ENCODE measurements around the gene MLF2.
"Not testable (repeated sequence)": the region's sequence is repeated elsewhere in the genome, so short reads cannot be mapped to it uniquely, and the experiment has no call there.

The MLF2 gene

GRCh38 chr12:6765634-6766581 lies 13.0 kb upstream of the MLF2 start, which contains the start of gene PTMS:
Gene PTMS, plus strand, starts transcription at chr12:6766363. Its CDS starts 343 bp downstream, at chr12:6766706.
- no peak for DNase-seq (ENCODE audit: low read depth in 2 of 2)

DNA sequence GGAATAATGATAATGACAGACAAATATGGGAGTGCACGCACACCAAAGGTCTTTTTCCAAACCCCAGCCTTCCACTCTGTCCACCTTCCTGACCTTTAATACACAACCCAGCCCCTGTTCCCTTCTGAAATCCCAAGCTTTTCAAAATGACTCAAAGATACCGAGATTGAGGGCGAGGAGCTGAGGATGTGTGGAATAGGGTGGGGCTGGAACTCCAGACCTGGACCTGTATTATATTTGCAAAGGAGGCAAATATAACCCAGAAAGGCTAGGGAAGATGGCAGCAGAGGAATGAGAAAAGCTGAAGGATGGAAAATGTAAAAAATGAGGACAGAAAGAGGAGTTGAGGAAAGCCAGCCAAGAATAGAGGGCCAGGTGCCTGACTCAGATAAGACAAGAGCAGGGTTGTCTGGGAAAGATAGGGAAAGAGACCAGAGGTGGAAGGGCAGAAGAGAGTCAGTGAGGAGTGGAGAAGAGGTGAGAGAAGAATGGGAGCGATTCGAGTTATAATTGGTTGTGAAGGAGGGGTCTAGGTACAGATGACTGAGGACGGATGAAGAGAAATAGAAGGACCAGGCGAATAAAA lies 12.2 kb upstream of the MLF2 start:
- DNase-seq (ENCODE audit: low read depth in 2 of 2), result no peak

GRCh38 chr12:6764011-6764828 lies 11.3 kb upstream of the MLF2 start:
- peak in 1 of 2 donors; percentile 53 for DNase-seq (ENCODE audit: low read depth in 2 of 2)

DNA sequence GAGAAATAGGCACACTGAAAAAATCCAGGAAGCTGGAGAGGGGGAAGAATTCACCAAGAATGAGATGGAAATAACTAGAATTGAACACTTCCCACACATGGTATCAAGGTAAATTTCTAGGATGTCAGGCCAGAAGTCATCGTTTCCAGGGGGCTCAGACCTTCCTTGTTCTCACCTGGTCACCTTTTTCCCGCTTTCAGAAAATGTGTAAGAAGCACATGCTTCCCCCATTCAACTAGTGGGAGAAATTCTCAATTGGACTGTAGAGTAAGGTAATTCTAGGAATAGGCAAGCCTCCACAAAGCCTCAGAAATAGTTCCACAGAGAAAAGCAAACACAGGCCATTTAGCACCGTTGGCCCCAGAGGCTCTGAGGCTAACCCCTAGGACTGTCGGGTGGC lies 10.4 kb upstream of the MLF2 start:
- no peak for DNase-seq (ENCODE audit: low read depth in 2 of 2)

- no peak for DNase-seq (ENCODE audit: low read depth in 2 of 2)
Measured at GRCh38 chr12:6759741-6760140, 6.8 kb upstream of the MLF2 start.

DNA sequence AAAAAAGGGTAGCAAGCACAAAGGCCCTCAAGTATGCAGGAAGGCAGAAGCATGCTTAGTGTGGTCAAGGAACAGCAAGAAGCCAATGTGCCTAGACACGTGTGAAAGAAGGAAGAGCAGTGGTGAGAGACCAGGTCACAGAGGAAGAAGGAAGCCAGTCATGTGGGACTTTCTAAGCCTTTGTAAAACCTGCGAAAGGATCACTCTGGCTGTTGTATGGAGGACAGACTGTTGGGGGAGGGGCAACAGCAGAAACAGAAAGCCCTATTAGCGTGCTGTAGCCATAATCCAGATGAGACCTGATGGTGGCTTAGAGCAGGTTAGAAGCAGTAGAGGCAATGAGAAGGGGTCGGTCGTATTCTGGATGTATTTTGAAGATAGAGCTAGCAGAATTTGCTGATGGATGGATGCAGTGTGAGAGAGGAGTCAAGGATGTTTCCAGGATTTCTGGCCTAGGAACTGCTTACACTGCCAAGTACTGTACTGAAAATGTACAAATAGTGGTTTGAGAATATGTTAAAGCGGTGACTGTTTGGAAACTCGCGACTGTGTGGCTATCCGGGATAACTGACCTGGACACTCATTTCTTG lies 5.7 kb upstream of the MLF2 start:
- DNase-seq (ENCODE audit: low read depth in 2 of 2), result no peak

DNA sequence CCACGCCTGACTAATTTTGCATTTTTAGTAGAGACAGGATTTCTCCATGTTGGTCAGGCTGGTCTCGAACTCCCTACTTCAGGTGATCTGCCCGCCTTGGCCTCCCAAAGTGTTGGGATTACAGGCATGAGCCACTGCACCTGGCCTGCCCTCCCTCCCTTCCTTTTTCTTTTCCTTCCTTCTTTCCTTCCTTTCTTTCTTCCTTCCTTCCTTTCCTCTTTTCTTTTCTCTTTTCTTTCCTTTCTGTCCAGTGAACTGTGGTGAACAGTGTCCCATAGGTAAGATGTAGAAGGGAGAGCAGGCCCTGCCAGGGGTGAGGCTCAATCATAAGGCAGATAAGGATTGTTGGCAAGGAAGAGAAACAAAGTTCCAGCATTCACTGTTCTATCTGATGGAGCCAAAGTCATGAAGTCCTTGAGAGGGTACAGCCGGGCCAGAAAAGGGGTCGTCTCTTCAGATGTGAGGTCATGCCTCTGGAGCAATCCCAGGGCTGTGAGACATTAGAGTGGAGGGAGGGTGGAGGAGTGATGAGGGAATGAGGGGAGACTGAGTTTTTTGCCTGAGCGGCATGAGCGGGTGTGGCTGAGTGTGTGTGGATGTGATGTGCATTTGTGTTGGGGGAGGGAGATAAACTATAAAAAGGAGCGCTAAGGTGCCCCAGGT lies 4.2 kb upstream of the MLF2 start:
- no peak for DNase-seq (ENCODE audit: low read depth in 2 of 2)

DNA sequence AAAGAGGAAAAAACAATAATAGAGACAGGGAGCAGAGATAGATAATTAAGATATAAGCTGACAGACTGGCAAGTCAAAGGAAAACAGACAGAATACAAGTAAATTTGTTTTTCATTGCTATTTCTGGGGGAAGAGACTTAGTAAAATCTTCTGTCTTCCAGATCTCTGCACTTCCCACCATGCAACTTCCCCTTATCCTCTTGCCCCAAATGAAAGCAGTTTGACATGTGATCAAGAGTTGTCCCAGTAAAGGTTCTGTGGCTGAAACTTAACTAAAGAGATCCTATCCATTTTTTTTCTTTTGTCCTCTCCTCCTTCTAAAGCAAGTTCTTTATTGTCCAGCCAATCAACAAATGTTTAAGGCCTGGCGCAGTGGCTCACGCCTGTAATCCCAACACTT lies 1.5 kb upstream of the MLF2 start:
- DNase-seq (ENCODE audit: low read depth in 2 of 2), result no peak

DNA sequence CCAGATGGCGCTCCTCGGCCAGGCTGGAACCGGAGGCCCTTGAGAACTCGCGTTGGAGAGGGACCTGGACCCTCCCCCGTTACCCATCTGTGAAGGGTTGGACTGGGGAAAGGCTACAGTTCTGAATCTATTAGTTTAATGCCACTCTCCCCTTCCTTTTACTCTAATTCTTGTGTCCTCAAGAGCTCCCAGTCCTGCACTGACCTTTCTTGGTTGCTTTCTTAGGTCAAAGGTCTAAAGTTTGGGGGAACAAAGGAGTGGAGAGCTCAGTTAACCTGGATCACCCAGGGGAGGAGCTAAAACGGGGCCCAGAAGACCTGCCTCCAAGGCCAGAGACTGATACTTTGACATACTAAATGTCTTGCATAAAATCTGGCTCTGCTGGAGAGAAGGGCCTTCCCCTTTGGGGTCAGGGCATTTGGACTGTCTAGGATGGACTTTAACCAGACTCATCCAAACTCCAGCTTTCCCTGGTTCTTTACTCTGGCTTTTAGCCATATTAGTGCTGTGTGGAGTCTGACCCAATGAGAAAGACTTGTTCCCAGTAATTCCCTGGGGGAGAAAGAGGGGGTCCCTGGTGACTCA lies 923 bp upstream of the MLF2 start:
- DNase-seq (ENCODE audit: low read depth in 2 of 2), result no peak

DNA sequence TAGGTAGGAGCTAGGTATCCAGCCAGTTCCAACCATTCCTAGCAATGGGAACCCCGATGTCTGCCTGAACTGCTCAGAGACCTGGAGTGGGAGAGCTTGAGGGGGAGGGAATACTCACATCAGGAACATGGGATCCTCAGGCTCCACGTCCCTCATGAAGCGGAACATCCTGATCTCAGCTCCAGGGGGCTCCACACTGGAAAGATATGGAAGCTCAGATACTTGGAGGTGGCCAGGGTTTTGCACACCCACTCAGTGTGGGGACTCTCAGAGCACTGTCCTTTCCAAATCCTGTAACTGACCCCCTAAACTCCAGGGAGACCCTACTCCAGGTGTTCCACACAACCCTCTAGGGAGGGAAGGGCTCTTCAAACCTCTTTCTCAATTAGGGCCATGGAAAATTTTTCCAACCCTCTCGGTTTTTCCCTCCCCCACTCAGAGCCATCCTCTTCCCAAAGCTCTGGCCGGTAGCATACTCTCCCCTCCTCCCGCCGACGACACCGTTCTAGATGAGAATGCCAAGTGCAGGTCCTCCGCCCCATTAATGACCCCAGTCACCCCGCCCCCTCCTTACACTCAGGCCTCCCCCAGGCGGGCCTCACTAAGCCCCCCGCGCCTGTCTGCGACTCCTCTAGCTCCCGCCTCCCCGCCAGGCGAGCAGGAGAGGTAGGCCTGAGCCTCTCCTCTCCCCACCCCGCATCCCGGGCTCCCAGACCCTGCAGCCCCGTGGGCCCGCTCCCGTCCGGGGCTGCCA lies 597 bp downstream of the MLF2 start:
- DNase-seq (ENCODE audit: low read depth in 2 of 2), result no peak

DNA sequence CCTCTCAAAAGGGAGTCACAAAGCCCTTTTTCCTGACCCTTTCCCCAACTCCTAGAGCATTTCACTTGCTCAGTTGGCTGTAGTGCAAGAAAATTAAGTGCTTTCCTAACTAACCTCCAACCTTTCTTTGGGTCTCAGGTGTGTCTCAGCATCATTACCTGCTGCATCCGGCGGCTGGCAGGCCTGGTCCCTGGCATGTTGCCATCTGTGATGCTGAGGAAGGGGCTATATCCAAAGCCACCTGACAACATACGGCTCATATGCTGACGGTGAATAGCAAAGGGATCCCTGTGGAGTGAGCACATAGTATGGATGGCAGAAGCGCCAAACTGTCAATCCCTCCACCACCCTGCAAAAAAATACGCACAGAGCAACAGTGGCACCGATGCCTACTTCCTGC lies 1.2 kb downstream of the MLF2 start:
- DNase-seq (ENCODE audit: low read depth in 2 of 2), result no peak

- DNase-seq (ENCODE audit: low read depth in 2 of 2), result no peak
Measured at GRCh38 chr12:6750506-6750905, 2.4 kb downstream of the MLF2 start.

GRCh38 chr12:6748761-6749160 lies 4.2 kb downstream of the MLF2 start:
- DNase-seq (ENCODE audit: low read depth in 2 of 2), result no peak

DNA sequence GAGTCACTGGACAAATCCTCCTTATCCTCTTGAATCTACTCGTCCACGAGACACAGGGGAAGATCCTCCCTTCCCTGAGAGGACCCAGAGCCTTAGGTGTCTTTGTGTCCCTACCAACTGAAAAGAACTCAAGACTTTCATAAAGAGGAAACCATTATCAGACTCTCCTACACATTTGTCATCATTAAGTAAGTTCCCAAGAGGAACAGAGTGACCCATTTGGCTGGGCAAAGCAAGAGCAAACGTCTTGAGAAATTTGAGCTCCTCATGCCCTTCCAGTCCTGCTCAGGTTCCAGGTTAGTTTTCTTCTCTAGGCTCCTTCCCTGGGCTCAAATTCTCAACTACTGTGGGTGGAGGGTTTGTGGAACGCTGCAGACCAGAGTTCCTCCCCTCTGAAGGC lies 5.7 kb downstream of the MLF2 start:
- DNase-seq (ENCODE audit: low read depth in 2 of 2), result no peak

DNA sequence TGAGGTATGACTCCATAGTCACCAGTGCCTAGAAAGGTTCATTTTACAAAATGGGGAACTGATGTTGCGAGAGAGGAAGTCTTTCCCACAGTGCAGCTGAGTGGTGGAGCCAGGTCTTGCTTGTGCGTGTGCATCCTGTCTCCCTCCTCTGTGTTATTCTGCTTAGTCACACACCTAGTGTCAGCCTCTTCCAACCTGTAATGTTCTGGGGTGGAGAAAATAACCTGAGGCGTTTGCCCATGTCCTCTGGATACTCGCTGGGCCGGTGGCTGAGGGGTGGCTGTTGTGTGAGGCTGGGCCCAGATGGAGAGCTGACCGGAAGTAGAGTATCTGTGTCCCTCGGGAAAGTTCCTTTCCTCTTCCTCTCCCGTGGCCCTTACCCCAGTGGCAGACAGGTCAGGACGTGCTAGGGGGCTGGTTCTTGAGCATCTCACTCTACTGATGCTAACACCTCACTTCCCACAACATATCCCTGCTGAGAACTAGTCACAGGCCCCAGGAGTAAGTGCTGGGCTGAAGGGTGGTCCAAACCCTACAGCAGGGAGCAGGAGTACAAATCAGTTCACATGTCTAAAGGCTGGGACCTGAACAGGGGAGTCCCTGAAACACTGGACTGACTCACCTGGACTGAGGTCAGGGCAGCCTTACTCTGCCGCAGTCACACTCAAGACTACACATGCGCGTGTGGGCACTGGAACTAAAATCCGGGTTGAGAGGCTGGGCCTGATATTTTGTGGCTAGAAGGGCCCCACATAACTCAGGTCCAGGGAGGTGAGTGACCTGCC lies 7.0 kb downstream of the MLF2 start:
- no peak for DNase-seq (ENCODE audit: low read depth in 2 of 2)

- not testable (repeated sequence) for DNase-seq (ENCODE audit: low read depth in 2 of 2)
Measured at GRCh38 chr12:6743300-6743699, 9.6 kb downstream of the MLF2 start.

GRCh38 chr12:6742834-6743233 lies 10.1 kb downstream of the MLF2 start:
- DNase-seq (ENCODE audit: low read depth in 2 of 2), result no peak

DNA sequence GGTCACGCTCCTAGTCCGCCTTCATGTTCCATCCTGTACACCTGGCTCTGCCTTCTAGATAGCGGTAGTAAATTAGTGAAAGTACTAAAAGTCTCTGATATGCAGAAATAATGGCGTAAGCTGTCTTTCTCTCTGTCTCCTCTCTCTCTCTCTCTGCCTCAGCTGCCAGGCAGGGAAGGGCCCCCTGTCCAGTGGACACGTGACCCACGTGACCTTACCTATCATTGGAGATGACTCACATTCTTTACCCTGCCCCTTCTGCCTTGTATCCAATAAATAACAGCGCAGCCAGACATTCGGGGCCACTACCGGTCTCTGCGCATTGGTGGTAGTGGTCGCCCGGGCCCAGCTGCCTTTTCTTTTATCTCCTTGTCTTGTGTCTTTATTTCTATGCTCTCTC lies 10.9 kb downstream of the MLF2 start:
- not testable (repeated sequence) for DNase-seq (ENCODE audit: low read depth in 2 of 2)

- DNase-seq (ENCODE audit: low read depth in 2 of 2), result no peak
Measured at GRCh38 chr12:6736754-6737153, 16.2 kb downstream of the MLF2 start.

Data from stimulated activated CD4-positive, alpha-beta T cell treated with anti-CD3 and anti-CD28 coated beads, Interleukin-15, amount 100 ng/mL, for 48 hours (primary cell).